ENCODE measurements around the gene ARHGAP24. TPM values are rescaled to one million over a fixed set of nuclear protein-coding genes. Genes with fewer than 3 reads are reported as not detected.
"Not testable (repeated sequence)": the region's sequence is repeated elsewhere in the genome, so short reads cannot be mapped to it uniquely, and the experiment has no call there.

The ARHGAP24 gene
- polyA plus RNA-seq, 1 donor, result 49.0 TPM

DNA sequence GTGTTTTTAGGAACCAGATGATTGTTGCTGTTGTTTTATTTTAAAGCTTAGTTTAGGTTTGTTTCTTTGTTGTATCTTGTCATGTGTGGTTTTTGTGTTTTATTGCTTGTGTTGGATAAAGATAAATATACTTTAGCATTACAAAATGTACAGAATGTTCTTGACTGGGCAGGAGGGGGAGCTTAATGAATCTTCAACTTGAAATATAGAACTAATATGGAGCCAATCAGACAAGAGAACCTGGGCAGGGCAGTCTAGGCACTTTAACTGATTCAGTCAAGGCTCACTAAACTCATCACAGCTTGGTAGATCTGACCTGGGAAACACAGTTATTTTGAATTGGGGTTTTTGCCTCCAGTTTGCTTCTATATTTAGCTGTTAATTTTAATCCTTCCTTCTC is 304.2 kb downstream of the ARHGAP24 start:
- DNase-seq, result peak; percentile 54

DNA sequence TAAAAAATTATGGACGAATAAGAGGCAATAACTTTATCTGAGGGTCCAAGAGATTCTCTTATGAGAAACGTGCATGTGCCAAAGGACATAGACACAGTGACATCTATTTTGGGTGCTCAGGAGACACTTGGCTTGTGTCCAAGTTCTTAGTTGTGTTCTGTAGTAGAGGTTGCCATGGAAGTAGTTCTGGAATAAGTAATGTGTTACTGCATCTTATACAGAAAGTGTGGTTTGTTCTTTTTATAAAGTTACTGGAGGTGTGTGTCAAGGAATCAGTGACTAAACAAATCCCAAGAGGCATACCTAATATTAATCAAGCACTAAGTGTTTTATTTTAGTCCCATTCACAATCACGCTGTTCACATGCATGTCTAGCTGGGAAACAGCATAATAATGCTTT is 305.7 kb downstream of the ARHGAP24 start:
- DNase-seq, result no peak

DNA sequence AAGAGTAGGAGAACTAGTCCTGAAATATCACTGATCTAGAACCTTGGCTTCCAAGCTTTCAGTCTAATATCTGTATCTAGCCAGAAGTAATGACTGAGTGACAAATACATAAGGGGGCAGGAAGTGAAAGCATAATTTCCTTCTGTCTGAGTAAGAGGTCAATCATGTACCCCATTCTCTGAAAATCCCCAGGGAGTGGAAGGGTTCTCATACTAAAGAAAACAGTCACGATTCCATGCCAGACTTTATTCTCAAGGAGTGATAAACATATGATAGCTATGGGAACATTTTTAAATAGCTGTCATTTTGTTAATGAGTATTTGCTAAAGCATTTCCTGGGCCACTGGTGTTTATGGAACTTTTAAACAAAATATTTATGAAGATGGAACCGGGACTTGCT is 308.5 kb downstream of the ARHGAP24 start:
- no peak for DNase-seq

DNA sequence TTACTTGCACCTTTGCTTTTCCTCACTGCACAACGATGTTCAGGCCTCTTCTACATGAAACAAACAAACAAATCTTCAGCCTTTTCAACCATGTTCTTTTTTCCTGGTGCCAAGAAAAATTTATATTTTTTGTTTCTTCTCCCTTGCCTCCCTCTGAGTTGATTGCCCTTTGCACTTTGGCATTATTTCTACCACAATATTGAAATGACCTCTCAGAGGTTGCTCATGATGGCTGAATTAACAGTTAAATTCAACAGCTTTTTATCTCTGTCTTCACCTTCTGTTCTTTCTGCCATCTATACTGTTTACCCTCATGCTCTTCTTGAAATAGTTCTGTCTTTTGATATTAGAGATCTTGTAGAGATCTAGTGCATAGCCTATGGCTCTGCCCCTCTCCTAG is 308.9 kb downstream of the ARHGAP24 start:
- DNase-seq, result no peak

DNA sequence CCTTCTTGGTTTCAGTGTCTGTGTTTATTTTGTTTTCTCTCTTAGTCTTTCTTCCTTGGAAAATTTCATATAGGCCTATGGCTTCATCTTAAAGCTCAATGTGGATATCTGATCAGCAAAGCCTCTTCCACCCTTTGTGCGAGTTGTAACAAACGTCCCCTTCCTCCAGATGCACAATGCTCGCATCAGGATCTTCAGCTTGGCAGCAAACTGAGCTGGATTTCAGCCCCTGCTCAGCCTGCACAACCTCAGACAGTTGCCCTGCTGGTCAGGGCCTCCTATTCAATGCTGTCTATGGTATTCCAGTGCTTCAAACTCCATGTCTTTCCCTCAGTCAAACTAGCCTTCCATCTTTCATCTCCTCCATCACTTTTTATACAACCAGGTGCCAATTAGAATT is 309.4 kb downstream of the ARHGAP24 start:
- no peak for DNase-seq

DNA sequence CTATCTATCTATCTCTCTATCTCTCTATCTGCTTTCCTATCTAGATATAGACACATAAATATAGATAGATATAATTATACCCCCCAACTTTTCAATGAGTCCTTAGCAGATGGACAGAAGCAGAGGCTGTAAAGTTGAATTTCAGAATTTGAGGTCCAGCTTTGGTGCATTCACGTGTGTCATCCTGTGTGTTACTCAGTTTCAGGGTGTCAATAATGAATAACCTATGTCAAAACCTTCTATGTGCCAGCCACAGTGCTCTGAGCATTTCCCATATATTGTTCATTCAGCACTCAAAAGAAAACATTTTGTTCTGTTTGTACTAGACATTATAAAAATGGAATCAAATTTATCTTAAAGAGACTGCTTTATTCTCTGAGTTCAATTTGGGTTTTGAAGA is 310.0 kb downstream of the ARHGAP24 start:
- DNase-seq, result no peak

DNA sequence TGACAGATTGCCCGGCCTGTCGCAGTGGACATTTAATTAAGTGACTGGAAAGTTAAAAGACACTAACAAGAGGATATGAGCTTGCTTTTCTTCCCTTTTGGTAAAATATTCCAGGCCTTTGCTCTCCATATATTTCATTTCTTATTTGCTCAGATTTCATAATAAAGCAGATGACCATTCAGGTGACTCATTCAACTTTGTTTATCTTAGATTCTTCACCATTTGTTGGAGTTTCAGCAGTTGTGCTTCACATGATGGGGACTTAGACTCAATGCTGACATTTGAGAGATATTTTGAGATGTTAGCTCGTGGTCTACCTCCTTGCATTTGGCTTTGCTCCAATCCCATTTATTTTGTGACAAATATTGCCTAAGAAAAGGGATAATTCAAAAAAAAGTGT is 312.2 kb downstream of the ARHGAP24 start:
- DNase-seq, result no peak

DNA sequence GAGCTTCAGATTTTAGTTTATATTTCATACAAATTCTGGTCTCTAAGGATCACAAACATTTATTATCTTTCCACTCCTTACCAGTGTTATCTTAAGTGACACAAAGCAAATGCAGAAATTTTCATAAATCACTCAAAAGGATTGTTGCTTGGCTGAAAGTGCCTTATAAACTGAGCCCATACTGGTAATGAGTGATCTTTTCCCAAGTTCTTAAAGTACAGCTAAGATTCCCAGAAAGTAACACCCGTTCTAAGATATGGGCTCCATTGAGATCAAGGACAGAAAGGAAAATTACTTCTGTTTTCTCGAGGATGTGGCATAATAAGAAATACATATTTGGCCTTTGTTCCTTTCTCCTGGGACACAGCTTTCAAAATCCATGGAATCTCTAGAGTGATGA is 313.7 kb downstream of the ARHGAP24 start:
- no peak for DNase-seq

DNA sequence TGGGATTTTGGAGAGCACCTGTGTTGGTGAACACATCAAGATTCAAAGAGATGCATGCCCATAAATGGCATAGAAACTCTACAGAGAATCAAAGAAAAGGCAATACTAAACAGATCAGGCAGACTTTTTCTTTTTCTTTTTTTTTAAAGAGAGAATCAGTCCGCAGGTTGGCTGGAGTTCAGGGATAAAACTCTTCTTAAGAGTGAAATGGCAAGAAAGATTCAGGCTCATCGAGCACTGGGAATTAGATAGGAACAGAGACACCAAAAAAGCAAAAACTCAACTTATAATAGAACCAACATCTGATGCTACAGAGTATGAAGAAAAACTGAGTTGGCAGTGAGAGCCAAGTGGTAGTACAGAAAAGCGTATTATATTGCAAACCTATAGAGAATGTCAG is 314.3 kb downstream of the ARHGAP24 start:
- DNase-seq, result no peak

DNA sequence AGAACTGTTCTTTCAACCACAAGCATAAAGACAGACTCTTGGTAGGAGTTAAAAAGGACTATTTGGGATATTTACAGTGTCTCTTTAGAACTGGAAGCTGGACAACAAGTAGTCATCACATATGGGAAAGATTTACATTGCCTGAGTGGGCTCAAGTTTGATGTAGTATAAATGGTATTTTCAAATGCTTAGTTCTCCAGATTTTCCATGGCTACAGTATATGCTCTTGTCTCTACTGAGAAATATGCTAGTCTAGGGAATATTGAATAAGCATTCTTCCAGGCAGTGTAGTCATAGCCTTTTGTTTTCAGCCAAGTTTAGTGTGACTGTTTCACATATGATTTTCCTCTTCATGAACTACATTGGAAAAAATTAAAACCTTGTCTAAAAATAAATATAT is 315.6 kb downstream of the ARHGAP24 start:
- DNase-seq, result peak; percentile 94

DNA sequence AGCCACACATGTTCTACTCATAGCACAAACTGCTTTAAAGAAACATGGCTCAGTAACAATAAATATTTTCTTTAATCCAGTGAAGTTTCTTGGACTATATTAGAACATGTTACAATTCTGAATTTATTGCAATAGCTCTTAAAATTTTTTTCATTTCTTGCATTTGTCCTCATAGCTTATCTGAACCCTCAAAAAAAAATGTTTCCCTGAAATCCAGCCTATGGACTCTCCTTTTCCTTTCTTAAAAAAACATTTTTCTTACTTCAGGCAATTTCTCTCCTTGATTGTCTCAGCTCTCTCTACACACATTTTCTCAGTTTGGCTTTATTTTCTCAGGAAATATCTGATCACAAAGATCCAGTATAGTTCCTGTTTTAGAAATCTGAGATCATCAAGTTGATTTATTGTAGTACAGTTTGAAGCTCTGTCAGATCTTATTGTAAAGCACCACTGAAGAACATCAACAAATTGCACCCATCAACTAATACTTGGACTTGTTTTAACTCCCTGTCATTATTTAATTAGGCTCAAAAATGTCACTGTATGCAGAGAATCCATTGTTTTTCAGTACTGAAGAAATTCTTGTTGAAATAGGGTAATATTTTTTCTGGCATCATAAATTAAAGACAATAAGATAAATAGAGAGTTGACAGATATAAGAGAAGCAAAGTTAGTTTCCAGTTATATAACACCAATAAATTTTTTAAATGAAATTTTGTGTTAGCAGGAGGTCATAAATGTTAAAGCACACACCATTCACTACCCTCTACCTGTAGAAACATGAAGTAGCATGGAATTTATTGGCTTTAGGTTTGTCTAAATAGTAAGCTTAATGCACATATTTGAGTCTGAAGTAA is 317.7 kb downstream of the ARHGAP24 start:
- no peak for DNase-seq

DNA sequence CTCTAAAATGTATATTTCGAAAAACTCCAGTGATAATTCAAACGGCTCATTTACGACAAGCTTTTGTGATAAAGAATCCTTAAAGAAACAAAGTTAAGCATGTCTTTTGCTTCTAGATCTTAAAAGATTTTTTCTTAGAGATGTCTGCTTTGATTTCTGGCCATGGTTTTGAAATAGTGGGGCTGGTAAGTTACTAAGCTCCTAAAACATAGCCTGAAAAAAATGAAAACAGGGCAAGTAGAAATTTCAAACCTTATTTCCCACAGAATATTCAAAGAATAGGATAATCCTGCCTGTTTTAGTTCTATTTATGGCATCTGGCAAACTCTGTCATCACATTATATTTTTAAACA is 318.3 kb downstream of the ARHGAP24 start:
- DNase-seq, result no peak

- DNase-seq, result no peak
Observed at GRCh38 chr4:85798012-85798770, 323.2 kb downstream of the ARHGAP24 start.

DNA sequence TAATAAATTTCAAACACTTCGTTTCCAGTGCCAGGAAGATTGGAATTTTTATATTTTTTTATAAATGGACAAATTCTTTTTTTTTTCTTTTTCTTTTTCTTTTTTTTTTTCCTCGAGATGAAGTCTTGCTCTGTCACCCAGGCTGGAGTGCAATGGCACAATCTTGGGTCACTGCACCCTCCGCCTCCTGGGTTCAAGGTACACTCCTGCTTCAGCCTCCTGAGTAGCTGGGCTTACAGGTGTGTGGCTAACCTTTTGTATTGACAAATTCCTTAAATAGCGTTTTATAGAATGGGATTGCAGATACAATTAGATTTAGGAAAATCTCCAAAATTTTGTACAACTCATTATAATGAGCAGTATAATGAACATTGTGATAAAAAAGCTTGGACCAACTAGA is 328.9 kb downstream of the ARHGAP24 start:
- DNase-seq, result no peak

- DNase-seq, result peak; percentile 80
Observed at GRCh38 chr4:85805891-85806290, 330.9 kb downstream of the ARHGAP24 start.

DNA sequence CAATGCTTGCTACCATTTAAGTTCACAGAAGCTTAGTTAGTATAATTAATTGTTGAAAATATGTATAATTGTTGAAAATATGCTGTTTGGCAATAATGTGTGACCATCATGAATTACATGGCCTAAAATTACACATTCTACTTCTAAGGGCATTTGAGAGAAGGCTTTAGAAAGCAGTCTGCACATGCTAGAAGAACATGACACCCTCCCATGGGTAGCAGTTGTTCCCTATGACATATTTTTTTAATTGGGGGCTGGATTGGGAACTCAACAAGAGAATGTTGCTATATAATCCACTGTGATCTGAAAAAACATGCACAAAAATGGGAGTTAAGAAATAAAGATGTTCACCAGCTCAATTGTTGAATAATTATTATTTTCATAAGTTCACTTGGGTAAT is 331.4 kb downstream of the ARHGAP24 start:
- DNase-seq, result no peak

DNA sequence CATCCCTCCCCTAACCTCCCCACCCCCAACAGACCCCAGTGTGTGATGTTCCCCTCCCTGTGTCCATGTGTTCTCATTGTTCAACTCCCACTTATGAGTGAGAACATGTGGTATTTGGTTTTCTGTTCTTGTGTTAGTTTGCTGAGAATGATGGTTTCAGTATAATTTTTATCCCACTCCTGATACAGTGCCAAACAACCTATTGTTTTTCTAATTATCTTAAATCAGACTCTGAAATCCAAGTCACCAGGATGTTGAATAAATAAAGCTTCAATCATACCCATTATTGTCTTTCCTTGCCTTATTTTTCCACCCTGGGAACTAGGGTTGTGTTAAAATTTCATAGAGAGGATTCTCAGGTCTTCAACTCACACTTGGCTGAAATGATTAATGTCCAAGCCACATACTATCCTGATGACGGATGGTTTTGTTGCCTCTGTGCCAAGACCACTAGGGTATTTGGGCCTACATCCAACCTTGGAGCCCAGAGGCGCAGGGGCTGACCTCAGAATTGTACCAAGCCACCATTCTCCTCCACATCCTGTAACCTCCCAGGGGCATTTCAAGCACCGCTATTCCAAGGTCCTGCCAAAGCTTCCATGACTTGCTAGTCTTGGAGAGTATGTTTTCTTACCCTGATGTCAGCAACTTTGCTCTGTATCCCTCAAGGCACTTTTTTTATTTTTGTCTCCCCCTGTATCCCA is 332.4 kb downstream of the ARHGAP24 start:
- DNase-seq, result no peak

- no peak for DNase-seq
Observed at GRCh38 chr4:85808104-85808503, 333.2 kb downstream of the ARHGAP24 start.

- no peak for DNase-seq
Observed at GRCh38 chr4:85808864-85809263, 333.9 kb downstream of the ARHGAP24 start.

GRCh38 chr4:85812776-85813175 is 337.8 kb downstream of the ARHGAP24 start:
- no peak for DNase-seq

DNA sequence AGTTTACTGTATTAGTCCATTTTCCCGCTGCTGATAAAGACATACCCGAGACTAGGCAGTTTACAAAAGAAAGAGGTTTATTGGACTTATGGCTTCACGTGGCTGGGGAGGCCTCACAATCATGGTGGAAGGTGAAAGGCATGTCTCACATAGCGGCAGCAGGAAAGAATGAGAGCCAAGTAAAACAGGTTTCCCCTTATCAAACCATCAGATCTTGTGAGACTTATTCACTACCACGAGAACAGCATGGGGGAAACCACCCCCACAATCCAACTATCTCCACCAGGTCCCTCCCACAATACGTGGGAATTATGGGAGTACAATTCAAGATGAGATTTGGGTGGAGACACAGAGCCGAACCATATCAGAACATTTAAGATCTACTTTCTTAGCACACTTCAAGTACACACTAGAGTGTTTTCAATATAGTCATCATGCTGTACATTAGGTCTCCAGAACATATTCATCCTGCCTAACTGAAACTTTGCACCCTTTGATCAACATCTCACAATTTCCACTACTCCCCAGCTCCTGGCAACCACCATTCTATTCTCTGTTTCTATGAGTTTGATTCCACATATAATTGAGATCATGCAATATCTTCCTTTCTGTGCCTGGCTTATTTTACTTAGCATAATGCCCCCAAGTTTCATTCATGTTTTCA is 341.0 kb downstream of the ARHGAP24 start:
- no peak for DNase-seq

DNA sequence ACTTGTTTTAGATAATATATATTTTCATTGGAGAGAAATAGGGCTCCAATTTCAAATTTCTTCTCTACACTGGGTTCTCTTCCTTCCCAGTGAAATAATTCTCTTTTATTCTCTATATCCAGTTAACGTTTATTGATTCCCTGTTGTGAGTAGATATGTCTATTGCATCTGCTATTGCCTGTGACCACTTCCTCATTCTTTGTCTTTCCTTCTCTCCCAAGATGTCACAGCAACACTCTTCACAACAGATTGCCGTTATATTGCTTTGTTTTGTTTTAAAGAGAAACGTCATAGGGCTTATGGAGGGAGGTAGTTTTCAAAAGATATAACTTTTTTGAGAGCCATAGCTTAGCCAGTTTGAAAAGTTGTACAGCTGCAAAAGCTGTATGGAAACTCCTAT is 343.8 kb downstream of the ARHGAP24 start:
- no peak for DNase-seq

DNA sequence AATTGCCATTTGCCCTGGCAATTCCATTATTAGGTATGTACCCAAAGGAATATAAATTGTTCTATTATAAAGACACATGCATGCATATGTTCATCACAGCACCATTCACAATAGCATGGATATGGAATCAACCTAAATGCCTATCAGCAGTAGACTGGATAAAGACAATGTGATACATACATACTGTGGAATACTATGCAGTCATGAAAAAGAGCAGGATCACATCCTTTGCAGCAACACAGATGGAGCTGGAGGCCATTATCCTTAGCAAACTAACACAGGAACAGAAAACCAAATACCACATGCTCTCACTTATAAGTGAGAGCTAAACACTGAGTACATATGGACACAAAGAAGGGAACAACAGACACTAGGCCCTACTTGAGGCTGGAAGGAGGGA is 345.2 kb downstream of the ARHGAP24 start:
- DNase-seq, result not testable (repeated sequence)
